Endothelial cell of umbilical vein (primary cell): ENCODE results near the gene KDM4D.

ENCODE experiments used
- EZH2 ChIP-seq: IDR thresholded peaks from 2 replicates; pipeline ENCODE4 v1.6.1; 2012; ENCODE audit warnings: borderline replicate concordance, low read depth, mild to moderate bottlenecking, moderate library complexity, low read length, inconsistent platforms; ENCODE audit not compliant: severe bottlenecking
- POLR2A ChIP-seq: IDR thresholded peaks from 2 replicates; pipeline ENCODE4 v1.6.1; 2012; ENCODE audit warnings: low read depth, mild to moderate bottlenecking, control low read depth, low read length
- POLR2AphosphoS5 ChIP-seq: IDR thresholded peaks from 2 replicates; pipeline ENCODE4 v1.6.1; 2012; ENCODE audit warnings: low read depth, mild to moderate bottlenecking, control low read depth, low read length, moderate library complexity; ENCODE audit not compliant: insufficient read depth
- TF ChIP-seq, protein P1 (sequence below), 2 donors: IDR thresholded peaks; 1 replicate in 1 of 2; 2 replicates in 1 of 2; pipeline ENCODE4 v1.5.1; 2011; ENCODE audit warnings: low read length in 2 of 2, mild to moderate bottlenecking in 2 of 2, moderate library complexity in 2 of 2, control low read depth in 1 of 2, inconsistent platforms in 1 of 2, low read depth in 1 of 2; ENCODE audit not compliant: insufficient read depth in 1 of 2; ENCODE audit errors: extremely low read depth in 1 of 2

DNA sequence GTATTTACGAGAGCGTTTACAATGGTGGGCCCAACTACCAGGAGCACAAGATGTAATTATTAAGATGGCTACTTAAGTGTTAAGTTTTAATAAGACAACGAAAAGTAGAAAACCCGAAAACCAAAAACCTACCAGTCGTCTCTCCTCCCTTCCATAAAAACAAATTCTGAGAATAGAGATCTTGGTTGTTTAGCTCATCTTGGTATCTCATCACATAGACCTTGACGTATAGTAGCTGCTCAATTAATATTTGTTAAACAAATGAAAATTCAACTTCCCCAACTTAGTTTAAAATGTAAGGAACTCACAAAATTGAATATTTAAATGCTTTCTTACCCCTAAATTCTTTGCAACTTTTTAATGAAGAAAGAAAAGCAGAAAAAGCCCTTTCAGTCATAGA is 669 bp downstream of the KDM4D start:
- TF ChIP-seq, protein P1, sequence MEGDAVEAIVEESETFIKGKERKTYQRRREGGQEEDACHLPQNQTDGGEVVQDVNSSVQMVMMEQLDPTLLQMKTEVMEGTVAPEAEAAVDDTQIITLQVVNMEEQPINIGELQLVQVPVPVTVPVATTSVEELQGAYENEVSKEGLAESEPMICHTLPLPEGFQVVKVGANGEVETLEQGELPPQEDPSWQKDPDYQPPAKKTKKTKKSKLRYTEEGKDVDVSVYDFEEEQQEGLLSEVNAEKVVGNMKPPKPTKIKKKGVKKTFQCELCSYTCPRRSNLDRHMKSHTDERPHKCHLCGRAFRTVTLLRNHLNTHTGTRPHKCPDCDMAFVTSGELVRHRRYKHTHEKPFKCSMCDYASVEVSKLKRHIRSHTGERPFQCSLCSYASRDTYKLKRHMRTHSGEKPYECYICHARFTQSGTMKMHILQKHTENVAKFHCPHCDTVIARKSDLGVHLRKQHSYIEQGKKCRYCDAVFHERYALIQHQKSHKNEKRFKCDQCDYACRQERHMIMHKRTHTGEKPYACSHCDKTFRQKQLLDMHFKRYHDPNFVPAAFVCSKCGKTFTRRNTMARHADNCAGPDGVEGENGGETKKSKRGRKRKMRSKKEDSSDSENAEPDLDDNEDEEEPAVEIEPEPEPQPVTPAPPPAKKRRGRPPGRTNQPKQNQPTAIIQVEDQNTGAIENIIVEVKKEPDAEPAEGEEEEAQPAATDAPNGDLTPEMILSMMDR (IDR thresholded peaks at IDR 0.05; ENCODE audit: extremely low read depth in 1 of 2, insufficient read depth in 1 of 2, low read depth in 1 of 2, low read length in 2 of 2) = no peak
- no peak for TF ChIP-seq POLR2A
- TF ChIP-seq POLR2AphosphoS5 = no peak
- TF ChIP-seq EZH2 = no peak
